ENCODE measurements around the gene CBLC.

- no peak for TF ChIP-seq CTCF (conservative IDR thresholded peaks at IDR 0.05; ENCODE audit: low read depth, low read length)
- TF ChIP-seq MAFK (IDR thresholded peaks at IDR 0.05; ENCODE audit: low read depth, low read length): no peak
- no peak for TF ChIP-seq POLR2A (IDR thresholded peaks at IDR 0.05; ENCODE audit: low read depth, low read length)
- TF ChIP-seq CEBPB (IDR thresholded peaks at IDR 0.05; ENCODE audit: low read depth, low read length): no peak
- no peak for TF ChIP-seq RAD21 (IDR thresholded peaks at IDR 0.05; ENCODE audit: low read length)
- TF ChIP-seq, protein P1, sequence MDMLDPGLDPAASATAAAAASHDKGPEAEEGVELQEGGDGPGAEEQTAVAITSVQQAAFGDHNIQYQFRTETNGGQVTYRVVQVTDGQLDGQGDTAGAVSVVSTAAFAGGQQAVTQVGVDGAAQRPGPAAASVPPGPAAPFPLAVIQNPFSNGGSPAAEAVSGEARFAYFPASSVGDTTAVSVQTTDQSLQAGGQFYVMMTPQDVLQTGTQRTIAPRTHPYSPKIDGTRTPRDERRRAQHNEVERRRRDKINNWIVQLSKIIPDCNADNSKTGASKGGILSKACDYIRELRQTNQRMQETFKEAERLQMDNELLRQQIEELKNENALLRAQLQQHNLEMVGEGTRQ (IDR thresholded peaks at IDR 0.05; ENCODE audit: low read depth, low read length): no peak
- TF ChIP-seq BHLHE40 (IDR thresholded peaks at IDR 0.05; ENCODE audit: low read depth, low read length): no peak
- TF ChIP-seq CHD1 (IDR thresholded peaks at IDR 0.05; ENCODE audit: low read depth, low read length): no peak
- no peak for TF ChIP-seq ELK1 (IDR thresholded peaks at IDR 0.05; ENCODE audit: borderline replicate concordance, low read depth, low read length)
- TF ChIP-seq MXI1 (IDR thresholded peaks at IDR 0.05; ENCODE audit: borderline replicate concordance, low read depth, low read length): no peak
- no peak for TF ChIP-seq SMC3 (IDR thresholded peaks at IDR 0.05; ENCODE audit: low read depth, low read length)
- no peak for TF ChIP-seq RCOR1 (IDR thresholded peaks at IDR 0.05; ENCODE audit: insufficient replicate concordance, low read length)
- no peak for TF ChIP-seq RFX5 (IDR thresholded peaks at IDR 0.05; ENCODE audit: low read depth, low read length)
Observed at GRCh38 chr19:44816301-44816700, 38.6 kb downstream of the CBLC start.

All from IMR-90 (cell line).